ENCODE measurements around the gene PSMD3. TPM values are rescaled to one million over a fixed set of nuclear protein-coding genes. Genes with fewer than 3 reads are reported as not detected.
"Not testable (repeated sequence)": the region's sequence is repeated elsewhere in the genome, so short reads cannot be mapped to it uniquely, and the experiment has no call there.

Gene PSMD3
- polyA plus RNA-seq, 2 of the 4 experiments (the other 2 are of a cell fraction) = 87.7 to 193 TPM

- TF ChIP-seq MAX (IDR thresholded peaks at IDR 0.05) = no peak
- TF ChIP-seq HOXB5 (CRISPR knock-in tag; IDR thresholded peaks at IDR 0.05) = no peak
- TF ChIP-seq CHD2 (IDR thresholded peaks at IDR 0.05; ENCODE audit: low read length, partially characterized antibody) = no peak
- no peak for TF ChIP-seq MYC (IDR thresholded peaks at IDR 0.05; ENCODE audit: borderline replicate concordance, low read length)
- TF ChIP-seq TFCP2L1 (CRISPR knock-in tag; IDR thresholded peaks at IDR 0.05) = no peak
- no peak for TF ChIP-seq CBX8 (IDR thresholded peaks at IDR 0.05)
- no peak for TF ChIP-seq NR3C1 (IDR thresholded peaks at IDR 0.05)
- no peak for TF ChIP-seq ZC3H11A (IDR thresholded peaks at IDR 0.05)
- no peak for TF ChIP-seq RNF2 (IDR thresholded peaks at IDR 0.05; ENCODE audit: borderline replicate concordance, low read depth)
- no peak for TF ChIP-seq FOSB (CRISPR knock-in tag; IDR thresholded peaks at IDR 0.05)
- TF ChIP-seq PBX3 (IDR thresholded peaks at IDR 0.05) = no peak
- no peak for TF ChIP-seq HES2 (IDR thresholded peaks at IDR 0.05)
- TF ChIP-seq ZNF302 (CRISPR knock-in tag; IDR thresholded peaks at IDR 0.05) = no peak
- no peak for TF ChIP-seq BCL3 (IDR thresholded peaks at IDR 0.05)
- no peak for TF ChIP-seq HOXA7 (CRISPR knock-in tag; IDR thresholded peaks at IDR 0.05)
- TF ChIP-seq HDAC2 (IDR thresholded peaks at IDR 0.05) = no peak
- Histone ChIP-seq H3K4me2 (no peak overlapping the region), H3K4me3 (no peak overlapping the region), H3K4me1 (no peaks in the 10 kb centered on the region), H3K9me3 (no peaks in the 10 kb centered on the region), H3K27ac (no peak overlapping the region)
- ChIA-PET CTCF (interaction anchor here (0.9 to 24.9 kb wide), 8 partner anchors 10 to 286 kb away, joined by 3 to 625 read pairs (median 3); partner anchors contain the start of gene CSF3), POLR2A (no interaction called here)
- 77% methylated on average over 6 of the region's 6 CpGs for WGBS (ENCODE audit: missing lambda C conversion rate)
- DNase-seq (ENCODE audit: low read depth in 1 of 2, low spot score in 1 of 2) (no peak), FAIRE-seq (no peak), ATAC-seq (0 out of 6 replicates have a peak, but pooled peaks of 1 of the 2 experiments have one; percentile 32)
Observed at GRCh38 chr17:40005520-40005919, 24.9 kb downstream of the PSMD3 start.

- DNase-seq (ENCODE audit: low read depth in 1 of 2, low spot score in 1 of 2); ATAC-seq; POLR2A ChIA-PET; FAIRE-seq; H3K4me3 ChIP-seq; H3K4me2 ChIP-seq; H3K9me3 ChIP-seq; H3K27ac ChIP-seq: not testable (repeated sequence)
- H3K4me1 ChIP-seq = peaks cover 13% of the 10 kb centered on the region; the same call in 2 of the 3 replicates
- CTCF ChIA-PET = interaction anchor here (0.6 to 24.9 kb wide), 11 partner anchors 14 to 281 kb away, joined by 3 to 625 read pairs (median 77); no protein-coding TSS in a partner anchor
- 91% methylated on average over 34 of the region's 38 CpGs for WGBS (ENCODE audit: missing lambda C conversion rate)
Observed at GRCh38 chr17:40010946-40011500, 30.4 kb downstream of the PSMD3 start.

GRCh38 chr17:40012017-40012647 lies 31.5 kb downstream of the PSMD3 start:
- H3K4me1 ChIP-seq = peaks cover 13% of the 10 kb centered on the region; the same call in 2 of the 3 replicates
- FAIRE-seq; H3K27ac ChIP-seq; H3K4me2 ChIP-seq; H3K4me3 ChIP-seq; POLR2A ChIA-PET; ATAC-seq; H3K9me3 ChIP-seq; DNase-seq (ENCODE audit: low read depth in 1 of 2, low spot score in 1 of 2): not testable (repeated sequence)
- WGBS (ENCODE audit: missing lambda C conversion rate) = 71% methylated on average over 22 of the region's 22 CpGs
- CTCF ChIA-PET = interaction anchor here (1.2 to 24.9 kb wide), 19 partner anchors 6 to 292 kb away, joined by 5 to 625 read pairs (median 26); partner anchors contain the start of genes MED24, PSMD3 and RAPGEFL1
